ENCODE data around the gene EMSY.

The EMSY gene

GRCh38 chr11:76455331-76455730, 10.5 kb downstream of the EMSY start:
- no peak overlapping the region for H3K18ac ChIP-seq (ENCODE audit: low read depth in 1 of 2, low read length in 2 of 2)
- DNase-seq = no peak
- no peak overlapping the region for H2BK15ac ChIP-seq (ENCODE audit: low read depth, poor library complexity, severe bottlenecking)
- peak overlapping the region; percentile 70 for H3K27ac ChIP-seq (ENCODE audit: low read length, poor library complexity, severe bottlenecking)
- no peak overlapping the region for H3K14ac ChIP-seq (ENCODE audit: low read length in 2 of 2)
- H2BK120ac ChIP-seq (ENCODE audit: low read depth, low read length) = no peak overlapping the region
- peaks cover 8% of the 10 kb centered on the region for H3K79me1 ChIP-seq (replicated peaks; ENCODE audit: low read length, poor library complexity, severe bottlenecking)
- no peak overlapping the region for H4K8ac ChIP-seq (ENCODE audit: low read length)
- no peak overlapping the region for H2BK5ac ChIP-seq (ENCODE audit: low read depth, low read length, poor library complexity, severe bottlenecking)
- H3K9me3 ChIP-seq (ENCODE audit: control insufficient read depth, low read length) = no peaks in the 10 kb centered on the region
- no peak overlapping the region for H3K23ac ChIP-seq (ENCODE audit: low read length in 2 of 2)
- H3K36me3 ChIP-seq (ENCODE audit: control insufficient read depth in 1 of 2, insufficient read depth in 2 of 2, low read depth in 1 of 2, low read length in 2 of 2) = peaks cover 0 to 85% of the 10 kb centered on the region in 2 experiments
- no peaks in the 10 kb centered on the region for H3K27me3 ChIP-seq (ENCODE audit: control insufficient read depth in 1 of 2, insufficient read depth in 1 of 2, low read length in 2 of 2)
- WGBS = no CpG with 5 or more reads among the region's 2 CpGs
- H3K4ac ChIP-seq (ENCODE audit: low read depth in 1 of 2, low read length in 2 of 2) = no peak overlapping the region
- H3K4me2 ChIP-seq (ENCODE audit: low read length, poor library complexity, severe bottlenecking) = peak overlapping the region; percentile 0
- no peak overlapping the region for H2BK12ac ChIP-seq (ENCODE audit: low read length in 2 of 2)
- no peak overlapping the region for H3K4me3 ChIP-seq (ENCODE audit: insufficient read depth in 1 of 2, low read depth in 1 of 2, low read length in 2 of 2)
- no peak overlapping the region for H4K91ac ChIP-seq (ENCODE audit: low read length)
- no peak overlapping the region for H2AFZ ChIP-seq (ENCODE audit: low read depth, low read length)
- no peak overlapping the region for H3K9ac ChIP-seq (ENCODE audit: low read length)
- H3K4me1 ChIP-seq (ENCODE audit: control insufficient read depth, insufficient read depth, low read depth, low read length) = no peaks in the 10 kb centered on the region
- H2AK5ac ChIP-seq (ENCODE audit: low read length, severe bottlenecking) = no peak overlapping the region

GRCh38 chr11:76455931-76456330, 11.1 kb downstream of the EMSY start:
- DNase-seq = peak; percentile 20
- no peak overlapping the region for H2BK5ac ChIP-seq (ENCODE audit: low read depth, low read length, poor library complexity, severe bottlenecking)
- peaks cover 6% of the 10 kb centered on the region for H3K79me1 ChIP-seq (replicated peaks; ENCODE audit: low read length, poor library complexity, severe bottlenecking)
- no peak overlapping the region for H4K91ac ChIP-seq (ENCODE audit: low read length)
- H3K4me2 ChIP-seq (ENCODE audit: low read length, poor library complexity, severe bottlenecking) = peak overlapping the region; percentile 0
- no peaks in the 10 kb centered on the region for H3K4me1 ChIP-seq (ENCODE audit: control insufficient read depth, insufficient read depth, low read depth, low read length)
- no peak overlapping the region for H4K8ac ChIP-seq (ENCODE audit: low read length)
- no peaks in the 10 kb centered on the region for H3K9me3 ChIP-seq (ENCODE audit: control insufficient read depth, low read length)
- H3K4ac ChIP-seq (ENCODE audit: low read depth in 1 of 2, low read length in 2 of 2) = no peak overlapping the region
- peak overlapping the region; percentile 70 for H3K27ac ChIP-seq (ENCODE audit: low read length, poor library complexity, severe bottlenecking)
- H2BK120ac ChIP-seq (ENCODE audit: low read depth, low read length) = no peak overlapping the region
- no peaks in the 10 kb centered on the region for H3K27me3 ChIP-seq (ENCODE audit: control insufficient read depth in 1 of 2, insufficient read depth in 1 of 2, low read length in 2 of 2)
- peaks cover 0 to 84% of the 10 kb centered on the region in 2 experiments for H3K36me3 ChIP-seq (ENCODE audit: control insufficient read depth in 1 of 2, insufficient read depth in 2 of 2, low read depth in 1 of 2, low read length in 2 of 2)
- no peak overlapping the region for H3K14ac ChIP-seq (ENCODE audit: low read length in 2 of 2)
- no peak overlapping the region for H3K4me3 ChIP-seq (ENCODE audit: insufficient read depth in 1 of 2, low read depth in 1 of 2, low read length in 2 of 2)
- no peak overlapping the region for H2AFZ ChIP-seq (ENCODE audit: low read depth, low read length)
- no peak overlapping the region for H3K18ac ChIP-seq (ENCODE audit: low read depth in 1 of 2, low read length in 2 of 2)
- no peak overlapping the region for H3K9ac ChIP-seq (ENCODE audit: low read length)
- no peak overlapping the region for H2BK15ac ChIP-seq (ENCODE audit: low read depth, poor library complexity, severe bottlenecking)
- no peak overlapping the region for H3K23ac ChIP-seq (ENCODE audit: low read length in 2 of 2)
- no peak overlapping the region for H2BK12ac ChIP-seq (ENCODE audit: low read length in 2 of 2)
- H2AK5ac ChIP-seq (ENCODE audit: low read length, severe bottlenecking) = no peak overlapping the region

- H3K4me3 ChIP-seq (ENCODE audit: insufficient read depth in 1 of 2, low read depth in 1 of 2, low read length in 2 of 2) = no peak overlapping the region
- H3K27me3 ChIP-seq (ENCODE audit: control insufficient read depth in 1 of 2, insufficient read depth in 1 of 2, low read length in 2 of 2) = no peaks in the 10 kb centered on the region
- no peak overlapping the region for H3K4me2 ChIP-seq (ENCODE audit: low read length, poor library complexity, severe bottlenecking)
- H3K14ac ChIP-seq (ENCODE audit: low read length in 2 of 2) = no peak overlapping the region
- DNase-seq = no peak
- H2AFZ ChIP-seq (ENCODE audit: low read depth, low read length) = no peak overlapping the region
- no peaks in the 10 kb centered on the region for H3K4me1 ChIP-seq (ENCODE audit: control insufficient read depth, insufficient read depth, low read depth, low read length)
- no peak overlapping the region for H2AK5ac ChIP-seq (ENCODE audit: low read length, severe bottlenecking)
- no peaks in the 10 kb centered on the region for H3K9me3 ChIP-seq (ENCODE audit: control insufficient read depth, low read length)
- H3K18ac ChIP-seq (ENCODE audit: low read depth in 1 of 2, low read length in 2 of 2) = no peak overlapping the region
- H3K9ac ChIP-seq (ENCODE audit: low read length) = no peak overlapping the region
- H4K91ac ChIP-seq (ENCODE audit: low read length) = no peak overlapping the region
- H4K8ac ChIP-seq (ENCODE audit: low read length) = no peak overlapping the region
- no peak overlapping the region for H2BK120ac ChIP-seq (ENCODE audit: low read depth, low read length)
- H2BK15ac ChIP-seq (ENCODE audit: low read depth, poor library complexity, severe bottlenecking) = no peak overlapping the region
- peaks cover 6% of the 10 kb centered on the region for H3K79me1 ChIP-seq (replicated peaks; ENCODE audit: low read length, poor library complexity, severe bottlenecking)
- no peak overlapping the region for H3K4ac ChIP-seq (ENCODE audit: low read depth in 1 of 2, low read length in 2 of 2)
- H2BK12ac ChIP-seq (ENCODE audit: low read length in 2 of 2) = no peak overlapping the region
- H3K23ac ChIP-seq (ENCODE audit: low read length in 2 of 2) = no peak overlapping the region
- peaks cover 0 to 81% of the 10 kb centered on the region in 2 experiments for H3K36me3 ChIP-seq (ENCODE audit: control insufficient read depth in 1 of 2, insufficient read depth in 2 of 2, low read depth in 1 of 2, low read length in 2 of 2)
- no peak overlapping the region for H3K27ac ChIP-seq (ENCODE audit: low read length, poor library complexity, severe bottlenecking)
- H2BK5ac ChIP-seq (ENCODE audit: low read depth, low read length, poor library complexity, severe bottlenecking) = no peak overlapping the region
- no CpG with 5 or more reads among the region's 2 CpGs for WGBS
Observed at GRCh38 chr11:76456571-76456970, 11.8 kb downstream of the EMSY start.

- Histone ChIP-seq H3K4ac (ENCODE audit: low read depth in 1 of 2, low read length in 2 of 2) (no peak overlapping the region), H3K27ac (ENCODE audit: low read length, poor library complexity, severe bottlenecking) (no peak overlapping the region), H3K14ac (ENCODE audit: low read length in 2 of 2) (no peak overlapping the region), H3K4me3 (ENCODE audit: insufficient read depth in 1 of 2, low read depth in 1 of 2, low read length in 2 of 2) (no peak overlapping the region), H3K79me1 (replicated peaks; ENCODE audit: low read length, poor library complexity, severe bottlenecking) (peaks cover 8% of the 10 kb centered on the region), H3K4me1 (ENCODE audit: control insufficient read depth, insufficient read depth, low read depth, low read length) (no peaks in the 10 kb centered on the region), H2BK15ac (ENCODE audit: low read depth, poor library complexity, severe bottlenecking) (no peak overlapping the region), H3K36me3 (ENCODE audit: control insufficient read depth in 1 of 2, insufficient read depth in 2 of 2, low read depth in 1 of 2, low read length in 2 of 2) (peaks cover 0 to 67% of the 10 kb centered on the region in 2 experiments), H2AFZ (ENCODE audit: low read depth, low read length) (no peak overlapping the region), H4K8ac (ENCODE audit: low read length) (no peak overlapping the region), H3K9ac (ENCODE audit: low read length) (no peak overlapping the region), H3K27me3 (ENCODE audit: control insufficient read depth in 1 of 2, insufficient read depth in 1 of 2, low read length in 2 of 2) (no peaks in the 10 kb centered on the region), H3K9me3 (ENCODE audit: control insufficient read depth, low read length) (no peaks in the 10 kb centered on the region), H2BK120ac (ENCODE audit: low read depth, low read length) (no peak overlapping the region), H4K91ac (ENCODE audit: low read length) (no peak overlapping the region), H2AK5ac (ENCODE audit: low read length, severe bottlenecking) (no peak overlapping the region), H3K4me2 (ENCODE audit: low read length, poor library complexity, severe bottlenecking) (no peak overlapping the region), H3K18ac (ENCODE audit: low read depth in 1 of 2, low read length in 2 of 2) (no peak overlapping the region), H2BK5ac (ENCODE audit: low read depth, low read length, poor library complexity, severe bottlenecking) (no peak overlapping the region), H2BK12ac (ENCODE audit: low read length in 2 of 2) (no peak overlapping the region), H3K23ac (ENCODE audit: low read length in 2 of 2) (no peak overlapping the region)
- WGBS = 78% methylated on average over 3 of the region's 4 CpGs
- DNase-seq = peak; percentile 15
Observed at GRCh38 chr11:76459299-76459698, 14.5 kb downstream of the EMSY start.
